GM20431 (cell line): ENCODE results near the gene ADGRA3.

Experiments
- in situ Hi-C: fragments of 300-500 bp; cut with MseI, MboI; formaldehyde crosslinking; loops from one replicate; pipeline ENCODE4 v1.15.0; 2020; ENCODE audit warnings: low sequenced_read_pairs; ENCODE audit not compliant: unreplicated experiment

The ADGRA3 gene

GRCh38 chr4:22398671-22399070 lies 117.2 kb downstream of the ADGRA3 start:
- in situ Hi-C loops = loop anchor here (25.0 kb wide), 1 partner anchor 611 kb away; no protein-coding TSS in a partner anchor

GRCh38 chr4:22391551-22391950 lies 124.3 kb downstream of the ADGRA3 start:
- in situ Hi-C loops = loop anchor here (25.0 kb wide), 1 partner anchor 604 kb away; no protein-coding TSS in a partner anchor

DNA sequence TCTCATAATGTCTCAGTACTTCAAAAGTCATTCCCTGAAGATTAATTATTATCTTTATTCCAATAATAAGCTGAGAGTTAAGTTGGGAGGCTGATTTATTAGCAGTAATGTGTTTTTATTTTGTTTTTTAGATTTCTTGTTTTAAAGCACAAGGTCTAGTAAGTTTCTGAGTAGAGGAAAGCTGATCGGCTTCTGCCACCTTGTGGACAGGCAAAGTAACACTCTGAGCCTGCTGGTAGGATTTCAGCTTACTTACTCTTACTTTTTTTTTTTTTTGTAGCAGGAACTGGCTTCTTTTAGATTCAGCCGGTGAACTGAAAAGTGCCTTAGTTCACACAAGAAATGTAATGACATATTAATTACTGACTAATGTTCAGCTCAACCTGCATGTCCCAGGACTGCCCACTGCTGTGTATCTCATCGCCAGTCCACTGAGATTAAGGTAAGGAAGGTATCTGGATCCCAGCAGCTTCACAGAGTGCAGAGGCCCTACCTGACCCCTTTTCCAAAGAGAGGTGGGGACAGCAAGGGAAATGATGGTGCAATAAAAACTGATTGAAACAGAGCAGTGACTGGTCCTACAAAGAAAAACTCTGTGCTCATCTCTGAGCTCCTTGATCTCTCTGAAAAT lies 126.5 kb downstream of the ADGRA3 start:
- in situ Hi-C loops = loop anchor here (25.0 kb wide), 1 partner anchor 602 kb away; no protein-coding TSS in a partner anchor

DNA sequence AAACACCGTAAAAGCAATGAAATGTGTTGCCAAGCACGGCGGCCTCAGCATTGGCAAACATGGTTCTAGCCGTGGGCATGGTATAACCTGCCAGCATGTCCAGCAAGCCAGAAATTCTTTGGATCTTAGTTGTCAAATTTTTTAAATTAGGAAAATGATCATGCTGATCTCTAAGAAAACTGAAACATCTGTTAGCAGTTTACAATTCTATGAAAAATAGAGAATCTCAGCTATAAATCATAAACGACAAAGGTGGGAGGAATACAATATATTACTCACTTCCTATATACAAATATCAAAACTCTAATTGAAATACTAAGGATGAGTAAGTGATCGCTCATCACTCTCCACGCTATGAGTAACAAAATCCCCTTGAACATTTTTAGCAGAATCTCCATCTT lies 130.3 kb downstream of the ADGRA3 start:
- in situ Hi-C loops = loop anchor here (25.0 kb wide), 1 partner anchor 598 kb away; no protein-coding TSS in a partner anchor

GRCh38 chr4:22384154-22384553 lies 131.7 kb downstream of the ADGRA3 start:
- in situ Hi-C loops = loop anchor here (25.0 kb wide), 1 partner anchor 597 kb away; no protein-coding TSS in a partner anchor

- in situ Hi-C loops = loop anchor here (25.0 kb wide), 1 partner anchor 595 kb away; no protein-coding TSS in a partner anchor
These were observed 133.7 kb downstream of the ADGRA3 start for GRCh38 chr4:22382216-22382615.

DNA sequence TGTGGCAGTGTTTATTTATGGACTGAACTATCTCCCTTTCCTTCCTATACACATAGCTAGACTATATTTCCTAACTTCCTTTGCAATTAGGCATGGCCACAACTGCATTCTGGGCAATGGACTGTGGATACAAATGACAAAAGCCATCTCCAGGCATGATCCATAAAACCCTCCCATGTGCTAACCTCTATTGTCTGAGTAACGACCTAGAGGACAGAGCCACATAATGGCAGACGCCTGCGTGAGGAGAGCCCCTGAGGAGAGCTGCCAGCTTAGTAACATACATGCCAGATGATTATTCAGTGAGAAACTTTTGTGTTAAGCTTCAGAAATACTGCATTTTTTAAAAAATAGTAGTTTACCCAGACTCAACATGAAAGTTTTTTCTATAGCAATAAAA lies 142.9 kb downstream of the ADGRA3 start:
- in situ Hi-C loops = no loop called here

GRCh38 chr4:22369901-22370562 lies 145.8 kb downstream of the ADGRA3 start:
- in situ Hi-C loops = no loop called here

DNA sequence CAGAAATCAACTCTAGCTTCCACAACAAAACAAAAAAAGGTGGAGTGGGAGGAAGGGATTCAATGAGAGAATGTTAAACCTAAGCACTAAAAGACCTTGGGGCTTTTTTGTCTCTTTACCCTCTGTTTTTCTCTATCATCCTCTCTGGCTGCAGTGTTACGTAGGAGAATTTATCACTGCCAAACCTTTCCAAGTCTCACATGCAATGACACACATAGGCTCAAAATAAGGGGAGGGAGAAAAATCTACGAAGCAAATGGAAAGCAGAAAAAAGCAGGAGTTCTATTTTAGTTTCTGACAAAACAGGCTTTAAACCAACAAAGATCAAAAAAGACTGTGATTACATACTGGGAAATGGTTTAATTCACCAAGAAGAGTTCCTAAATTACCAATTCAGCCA lies 152.1 kb downstream of the ADGRA3 start:
- in situ Hi-C loops = no loop called here

- in situ Hi-C loops = no loop called here
These were observed 152.8 kb downstream of the ADGRA3 start for GRCh38 chr4:22363036-22363435.

DNA sequence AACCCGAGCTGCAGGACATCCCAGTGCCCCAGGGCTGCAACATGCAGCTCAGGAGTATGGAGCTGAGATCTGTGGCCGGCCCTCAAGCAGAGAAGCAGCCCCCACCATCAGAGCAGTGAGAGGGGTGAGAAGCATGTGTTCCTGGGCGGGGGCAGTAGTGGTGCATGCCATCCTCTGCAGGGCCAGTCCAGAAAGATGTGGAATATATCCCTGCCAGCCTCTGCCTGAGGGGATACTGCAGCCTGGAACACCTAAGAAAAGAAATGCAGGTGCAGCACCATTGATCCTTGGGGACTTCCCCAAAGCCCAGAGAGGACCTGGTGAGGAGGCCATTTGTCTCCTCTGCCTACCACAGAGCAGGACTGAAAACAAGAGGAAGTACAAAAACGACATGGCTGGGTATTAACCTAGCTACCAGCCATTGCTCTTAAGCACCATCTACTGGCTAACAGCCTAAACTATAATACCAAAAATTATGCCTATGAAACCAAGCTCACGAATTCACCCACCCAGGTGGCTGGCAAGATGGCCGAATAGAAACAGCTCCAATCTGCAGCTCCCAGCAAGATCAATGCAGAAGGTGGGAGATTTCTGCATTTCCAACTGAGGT lies 158.8 kb downstream of the ADGRA3 start:
- in situ Hi-C loops = no loop called here

DNA sequence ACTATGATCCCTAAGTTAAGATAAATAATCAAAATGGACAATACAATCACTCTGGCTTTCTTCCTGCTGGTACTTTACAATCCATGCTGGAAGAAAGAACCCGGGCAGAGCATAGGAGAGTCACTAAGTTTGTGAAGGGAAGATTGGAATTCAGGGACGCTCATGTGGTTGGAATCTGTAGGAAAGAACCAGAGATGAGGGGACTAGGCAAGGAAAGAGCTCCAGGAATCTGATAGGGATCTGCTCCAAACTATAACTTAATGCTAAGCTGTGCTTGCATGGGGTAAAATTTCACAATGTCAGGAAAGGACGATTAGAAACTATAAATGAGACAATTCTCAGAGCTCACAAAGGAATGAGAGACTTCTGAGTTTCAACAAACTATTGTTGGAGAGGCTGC lies 167.5 kb downstream of the ADGRA3 start:
- in situ Hi-C loops = no loop called here

DNA sequence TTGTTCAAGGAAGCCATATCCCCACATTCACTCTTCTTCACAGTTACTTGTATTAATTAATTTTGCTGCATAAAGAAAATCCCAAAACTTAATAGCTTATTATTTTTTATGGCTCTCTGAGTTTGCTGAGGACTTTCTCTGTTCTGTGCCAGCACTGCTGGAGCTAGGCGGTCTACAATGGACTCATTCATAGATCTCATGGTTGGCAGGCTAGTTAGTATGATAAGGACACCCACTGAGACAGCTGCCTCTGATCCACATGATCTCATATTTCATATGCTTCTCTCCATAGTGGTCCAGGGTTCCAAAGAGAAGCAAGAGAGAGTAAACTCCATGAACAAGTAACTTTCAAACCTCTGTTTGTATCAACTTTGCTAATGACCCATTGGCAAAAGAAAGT lies 170.2 kb downstream of the ADGRA3 start:
- in situ Hi-C loops = no loop called here

- in situ Hi-C loops = no loop called here
These were observed 170.8 kb downstream of the ADGRA3 start for GRCh38 chr4:22345055-22345454.

DNA sequence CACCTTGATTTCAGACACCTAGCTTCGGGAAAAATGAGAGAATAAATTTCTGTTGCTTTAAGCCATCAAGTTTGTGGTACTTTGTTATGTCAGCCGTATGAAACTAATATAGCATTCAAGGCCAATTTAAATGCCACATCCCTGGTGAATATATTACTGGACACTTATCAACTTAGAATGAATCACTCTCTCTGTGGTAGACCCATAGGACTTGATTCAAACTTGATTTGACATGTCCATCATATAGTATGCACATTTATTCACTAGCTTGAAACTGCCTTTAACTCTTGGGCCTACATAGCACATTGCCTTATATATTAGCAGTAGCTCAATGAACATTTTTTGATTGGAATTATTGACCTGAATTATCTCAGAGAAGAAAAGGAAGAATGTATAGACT lies 172.3 kb downstream of the ADGRA3 start:
- in situ Hi-C loops = no loop called here

- in situ Hi-C loops = no loop called here
These were observed 176.4 kb downstream of the ADGRA3 start for GRCh38 chr4:22339491-22339890.

DNA sequence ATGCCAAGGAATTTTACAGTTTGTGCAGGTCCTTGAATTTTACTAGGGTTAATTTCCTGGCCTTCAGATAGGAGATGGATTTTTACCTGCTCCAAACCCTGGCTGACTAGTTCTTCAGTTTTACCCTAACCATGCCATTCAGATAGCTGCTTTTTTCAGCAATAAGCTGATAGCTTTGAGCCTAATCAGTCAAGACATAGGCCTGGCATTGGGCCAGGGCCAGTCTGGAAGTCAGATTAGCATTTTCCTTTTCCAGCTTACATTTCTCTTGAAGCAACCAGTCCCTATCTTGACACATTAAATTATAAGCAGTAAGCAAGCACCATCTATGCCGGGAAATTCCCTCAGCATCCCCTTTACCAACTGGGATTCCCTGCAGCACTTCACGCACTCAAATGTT lies 177.1 kb downstream of the ADGRA3 start:
- in situ Hi-C loops = no loop called here
